H1 (cell line): ENCODE results near the gene NUBP2. TPM values are rescaled to one million over a fixed set of nuclear protein-coding genes. Genes with fewer than 3 reads are reported as not detected.

Experiments used
- KDM5A ChIP-seq: fragments of 200-600 bp; IDR thresholded peaks from 2 replicates; pipeline ENCODE4 v1.7.1; 2012; ENCODE audit warnings: mild to moderate bottlenecking, low read length, inconsistent platforms, mixed read lengths
- SIN3A ChIP-seq, 2 experiments: IDR thresholded peaks in 1 of 2; conservative IDR thresholded peaks in 1 of 2; 2 replicates each; pipeline ENCODE4 v1.6.1; 2011 to 2012; ENCODE audit warnings: low read length in 2 of 2, improper control_type of control experiment in 1 of 2, low read depth in 1 of 2, mild to moderate bottlenecking in 1 of 2
- YY1 ChIP-seq: IDR thresholded peaks from 2 replicates; pipeline ENCODE4 v1.6.1; 2011; ENCODE audit warnings: low read depth, mild to moderate bottlenecking, low read length
- polyA plus RNA-seq, 7 experiments: library from polyadenylated mRNA; depleted of rRNA in 3 of 7; stranded (reverse) in 5 of 7; unstranded in 2 of 7; fragments of >200 nt in 5 of 7; fragments of 200-250 nt in 2 of 7; gene quantifications; 1 replicate in 5 of 7; 2 replicates in 1 of 7; 4 replicates in 1 of 7; pipeline versions ENCODE4 v1.2.1 to v1.2.3, GENCODE V29; 2011 to 2013; ENCODE audit warnings: missing spikeins in 2 of 7, mixed read lengths in 2 of 7
- total RNA-seq: library from RNA; stranded (reverse); fragmentation: NEBNext Ultra II Directional; extraction: Animal tissue kit (Norgen Biotek cat#: 25700); gene quantifications from 2 replicates; pipeline ENCODE4 v1.2.1, GENCODE V29; 2021

Gene NUBP2
- total and polyA plus RNA-seq, 2 of the 8 experiments (the other 6 are each of a cell fraction or from before 2014, with no cell fraction given) = 70.3 to 96.9 TPM

- TF ChIP-seq SIN3A (conservative IDR thresholded peaks at IDR 0.05 in 1 of 2, IDR thresholded peaks at IDR 0.05 in 1 of 2; ENCODE audit: low read depth in 1 of 2, low read length in 2 of 2) = peak in 1 of 2 experiments; percentile 66; a peak in 1 of 4 replicates
- no peak for TF ChIP-seq YY1
- 0 out of 2 replicates have a peak, but pooled peaks have one; percentile 27 for TF ChIP-seq KDM5A
Observed at GRCh38 chr16:1781758-1782407, 877 bp upstream of the NUBP2 start (continued).
